PFSK-1 (cell line): ENCODE results near the gene HEMGN.

ENCODE experiments used
- FOXP2 ChIP-seq: optimal IDR thresholded peaks from 2 replicates; pipeline ENCODE3; 2011; ENCODE audit warnings: borderline replicate concordance, control low read depth, inconsistent platforms; ENCODE audit not compliant: insufficient read depth; ENCODE audit errors: extremely low read length, extremely low read depth
- POLR2AphosphoS5 ChIP-seq: IDR thresholded peaks from 2 replicates; pipeline ENCODE4 v1.6.1; 2012; ENCODE audit warnings: low read depth, mild to moderate bottlenecking, control low read depth, low read length, moderate library complexity
- SIN3A ChIP-seq: IDR thresholded peaks from 2 replicates; pipeline ENCODE4 v1.6.1; 2012; ENCODE audit warnings: mild to moderate bottlenecking, low read length, moderate library complexity, borderline replicate concordance; ENCODE audit not compliant: insufficient read depth
- TAF1 ChIP-seq: IDR thresholded peaks from 2 replicates; pipeline ENCODE4 v1.6.1; 2012; ENCODE audit warnings: low read length, control low read depth, borderline replicate concordance; ENCODE audit not compliant: insufficient read depth
- TF ChIP-seq, protein P1 (sequence below), 2 experiments: IDR thresholded peaks; 2 replicates each; pipeline versions ENCODE4 v1.6.1 to v1.8.0; 2011 to 2012; ENCODE audit warnings: low read depth in 2 of 2, low read length in 2 of 2, control low read depth in 1 of 2, inconsistent platforms in 1 of 2, mild to moderate bottlenecking in 1 of 2, moderate library complexity in 1 of 2; ENCODE audit not compliant: insufficient read depth in 1 of 2

HEMGN gene

DNA sequence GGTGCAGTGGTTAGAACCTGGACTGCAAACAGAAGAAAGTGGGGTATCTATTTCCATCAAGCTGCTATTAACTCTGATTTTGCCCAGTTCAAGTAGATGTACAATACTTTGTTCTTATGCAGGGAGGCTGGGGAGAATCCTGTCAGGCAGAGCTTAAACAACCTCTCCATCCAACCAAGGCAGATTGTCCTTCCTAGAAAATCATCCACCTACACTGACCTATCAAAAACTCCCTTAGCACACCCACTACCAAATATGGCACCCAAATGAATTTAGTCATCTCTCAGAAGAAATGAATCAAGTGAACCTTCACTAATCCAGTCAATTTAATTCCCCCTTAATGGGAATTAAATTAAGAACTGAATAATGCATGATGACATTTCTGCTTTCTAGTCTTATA is 18.4 kb upstream of the HEMGN start:
- TF ChIP-seq, protein P1, sequence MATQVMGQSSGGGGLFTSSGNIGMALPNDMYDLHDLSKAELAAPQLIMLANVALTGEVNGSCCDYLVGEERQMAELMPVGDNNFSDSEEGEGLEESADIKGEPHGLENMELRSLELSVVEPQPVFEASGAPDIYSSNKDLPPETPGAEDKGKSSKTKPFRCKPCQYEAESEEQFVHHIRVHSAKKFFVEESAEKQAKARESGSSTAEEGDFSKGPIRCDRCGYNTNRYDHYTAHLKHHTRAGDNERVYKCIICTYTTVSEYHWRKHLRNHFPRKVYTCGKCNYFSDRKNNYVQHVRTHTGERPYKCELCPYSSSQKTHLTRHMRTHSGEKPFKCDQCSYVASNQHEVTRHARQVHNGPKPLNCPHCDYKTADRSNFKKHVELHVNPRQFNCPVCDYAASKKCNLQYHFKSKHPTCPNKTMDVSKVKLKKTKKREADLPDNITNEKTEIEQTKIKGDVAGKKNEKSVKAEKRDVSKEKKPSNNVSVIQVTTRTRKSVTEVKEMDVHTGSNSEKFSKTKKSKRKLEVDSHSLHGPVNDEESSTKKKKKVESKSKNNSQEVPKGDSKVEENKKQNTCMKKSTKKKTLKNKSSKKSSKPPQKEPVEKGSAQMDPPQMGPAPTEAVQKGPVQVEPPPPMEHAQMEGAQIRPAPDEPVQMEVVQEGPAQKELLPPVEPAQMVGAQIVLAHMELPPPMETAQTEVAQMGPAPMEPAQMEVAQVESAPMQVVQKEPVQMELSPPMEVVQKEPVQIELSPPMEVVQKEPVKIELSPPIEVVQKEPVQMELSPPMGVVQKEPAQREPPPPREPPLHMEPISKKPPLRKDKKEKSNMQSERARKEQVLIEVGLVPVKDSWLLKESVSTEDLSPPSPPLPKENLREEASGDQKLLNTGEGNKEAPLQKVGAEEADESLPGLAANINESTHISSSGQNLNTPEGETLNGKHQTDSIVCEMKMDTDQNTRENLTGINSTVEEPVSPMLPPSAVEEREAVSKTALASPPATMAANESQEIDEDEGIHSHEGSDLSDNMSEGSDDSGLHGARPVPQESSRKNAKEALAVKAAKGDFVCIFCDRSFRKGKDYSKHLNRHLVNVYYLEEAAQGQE (IDR thresholded peaks at IDR 0.05; ENCODE audit: insufficient read depth in 1 of 2, low read depth in 2 of 2, low read length in 2 of 2): no peak
- TF ChIP-seq FOXP2 (no peak), POLR2AphosphoS5 (no peak), SIN3A (no peak), TAF1 (no peak)

DNA sequence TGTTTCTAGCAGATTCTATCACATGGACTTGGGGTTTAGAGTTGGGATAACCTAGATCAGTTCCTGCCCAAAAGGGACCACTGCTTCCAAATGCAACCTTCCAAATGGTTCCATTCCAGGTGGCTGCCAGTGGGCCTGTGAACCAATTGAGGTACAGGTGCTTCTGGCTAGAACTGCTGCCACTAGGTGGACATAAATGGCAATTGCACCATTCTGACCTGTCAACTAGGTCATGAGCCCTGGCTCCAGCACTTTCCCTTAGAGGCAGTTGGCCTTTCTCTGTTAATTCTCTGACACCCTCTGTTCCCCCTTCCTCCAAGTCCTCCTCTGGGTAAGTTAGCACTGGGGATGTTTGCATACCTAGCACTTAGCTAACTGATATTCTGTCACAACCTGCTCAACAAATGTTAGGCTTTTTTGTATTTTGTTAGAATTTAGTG is 16.6 kb upstream of the HEMGN start:
- no peak for TF ChIP-seq FOXP2
- no peak for TF ChIP-seq TAF1
- TF ChIP-seq SIN3A: no peak

DNA sequence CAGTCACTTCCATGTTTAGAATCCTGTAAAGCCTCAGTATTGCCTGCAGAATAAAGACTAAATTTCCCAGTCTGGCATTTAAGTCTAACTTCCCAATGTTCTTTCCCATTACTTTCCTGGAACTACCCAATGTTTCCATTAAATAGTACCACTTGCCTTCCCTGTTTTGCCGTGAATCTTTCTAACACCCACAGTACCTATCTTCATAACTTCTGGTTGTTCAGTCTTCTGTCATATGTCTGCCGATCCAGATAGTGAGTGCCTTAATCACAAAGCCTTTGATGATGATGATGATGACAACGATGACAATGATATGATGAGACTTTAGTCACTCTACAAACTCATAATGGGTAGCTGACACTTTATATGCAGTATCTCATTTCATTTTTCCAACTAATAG is 6.6 kb upstream of the HEMGN start:
- TF ChIP-seq POLR2AphosphoS5 (no peak), SIN3A (no peak), TAF1 (no peak), FOXP2 (no peak)
- TF ChIP-seq, protein P1 (IDR thresholded peaks at IDR 0.05; ENCODE audit: insufficient read depth in 1 of 2, low read depth in 2 of 2, low read length in 2 of 2): no peak

DNA sequence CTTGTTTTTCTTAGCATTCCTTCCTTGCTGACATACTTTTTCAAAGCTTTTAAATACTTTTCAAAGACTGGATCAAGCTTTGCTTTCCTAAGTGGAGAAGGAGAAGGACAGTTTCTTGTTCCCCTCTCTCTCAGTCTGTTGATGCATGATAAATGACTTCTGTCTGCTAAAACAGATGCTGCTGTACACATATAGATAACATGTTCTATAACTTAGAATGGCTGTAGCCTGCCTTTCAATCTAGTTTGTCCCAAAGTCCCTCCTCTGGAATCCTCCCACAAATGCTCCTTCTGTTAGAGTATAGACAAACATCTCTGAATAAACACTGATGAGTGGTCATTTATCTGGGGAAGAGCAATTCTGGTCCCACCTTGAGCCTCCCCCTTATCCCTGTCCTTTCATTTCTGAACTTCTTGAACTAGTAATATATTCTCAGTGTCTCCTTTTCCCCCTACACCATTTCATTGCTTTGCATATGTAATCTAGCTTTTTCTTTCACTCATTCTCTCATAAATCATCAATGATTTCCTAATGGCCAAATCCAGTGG is 5.4 kb upstream of the HEMGN start:
- TF ChIP-seq TAF1 (no peak), POLR2AphosphoS5 (no peak), SIN3A (no peak), FOXP2 (no peak)
- TF ChIP-seq, protein P1 (IDR thresholded peaks at IDR 0.05; ENCODE audit: insufficient read depth in 1 of 2, low read depth in 2 of 2, low read length in 2 of 2): no peak

DNA sequence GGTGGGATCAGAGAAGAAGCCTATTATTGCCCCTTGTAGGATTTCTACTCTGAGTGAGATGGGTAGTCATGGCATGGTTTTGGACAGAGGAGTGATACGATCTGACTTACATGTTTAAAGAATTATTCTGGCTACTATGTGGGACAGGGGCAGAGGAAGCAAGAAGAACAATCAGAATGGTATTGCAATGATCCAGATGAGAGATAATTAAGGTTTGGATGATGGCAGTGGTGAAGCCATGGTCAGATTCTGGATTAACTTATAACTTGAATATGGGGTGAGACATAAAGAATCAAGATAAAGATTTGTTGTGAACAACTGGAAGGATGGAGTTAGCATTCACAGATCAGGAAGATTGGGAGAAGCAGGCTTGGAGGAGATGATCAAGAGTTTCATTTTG is 3.4 kb upstream of the HEMGN start:
- TF ChIP-seq SIN3A (no peak), FOXP2 (no peak), POLR2AphosphoS5 (no peak), TAF1 (no peak)
- TF ChIP-seq, protein P1 (IDR thresholded peaks at IDR 0.05; ENCODE audit: insufficient read depth in 1 of 2, low read depth in 2 of 2, low read length in 2 of 2): no peak
